HCT116 (cell line): ENCODE results near the gene CEP55.

Experiments
- CTCF ChIP-seq, 3 experiments: fragments of 200-600 bp in 1 of 3; sonication (generic) in 1 of 3; IDR thresholded peaks in 2 of 3; conservative IDR thresholded peaks in 1 of 3; 2 replicates each; pipeline ENCODE4 v1.5.1; 2012 to 2017; ENCODE audit warnings: low read depth in 2 of 3, low read length in 2 of 3, antibody characterized with exemption in 1 of 3, borderline replicate concordance in 1 of 3, control low read depth in 1 of 3, mild to moderate bottlenecking in 1 of 3, mixed read lengths in 1 of 3, mixed run types in 1 of 3, moderate library complexity in 1 of 3; ENCODE audit not compliant: insufficient read depth in 1 of 3
- EZH2 ChIP-seq: fragments of 200-600 bp; sonication (generic); IDR thresholded peaks from 2 replicates; pipeline ENCODE4 v1.6.1; 2017; ENCODE audit warnings: antibody characterized with exemption, mixed run types
- JUND ChIP-seq: IDR thresholded peaks from 2 replicates; pipeline ENCODE4 v1.6.1; 2012
- MAX ChIP-seq: IDR thresholded peaks from 2 replicates; pipeline ENCODE4 v1.6.1; 2012
- RAD21 ChIP-seq: IDR thresholded peaks from 2 replicates; pipeline ENCODE4 v1.6.1; 2012; ENCODE audit warnings: low read depth, mild to moderate bottlenecking
- REST ChIP-seq: IDR thresholded peaks from 2 replicates; pipeline ENCODE4 v1.6.1; 2012; ENCODE audit warnings: low read depth
- SIN3A ChIP-seq: IDR thresholded peaks from 2 replicates; pipeline ENCODE4 v1.6.1; 2012; ENCODE audit warnings: low read depth
- SP1 ChIP-seq: IDR thresholded peaks from 2 replicates; pipeline ENCODE4 v1.6.1; 2012; ENCODE audit warnings: low read depth
- TCF7L2 ChIP-seq: IDR thresholded peaks from 2 replicates; pipeline ENCODE4 v1.7.0; 2011; ENCODE audit warnings: borderline replicate concordance, inconsistent platforms; ENCODE audit not compliant: insufficient read depth, insufficient read length; ENCODE audit errors: extremely low read depth
- ZBTB33 ChIP-seq: IDR thresholded peaks from 2 replicates; pipeline ENCODE4 v1.6.1; 2011; ENCODE audit warnings: mild to moderate bottlenecking, low read length, moderate library complexity; ENCODE audit not compliant: insufficient replicate concordance; ENCODE audit errors: extremely low read depth

GRCh38 chr10:93494494-93494893, 1.9 kb upstream of the CEP55 start:
- TF ChIP-seq CTCF (IDR thresholded peaks at IDR 0.05 in 2 of 3, conservative IDR thresholded peaks at IDR 0.05 in 1 of 3; ENCODE audit: borderline replicate concordance in 1 of 3, insufficient read depth in 1 of 3, low read depth in 2 of 3, low read length in 2 of 3), result no peak
- no peak for TF ChIP-seq EZH2
- no peak for TF ChIP-seq ZBTB33
- TF ChIP-seq RAD21, result no peak
- TF ChIP-seq JUND, result no peak
- TF ChIP-seq SIN3A, result no peak
- no peak for TF ChIP-seq SP1
- no peak for TF ChIP-seq REST
- TF ChIP-seq TCF7L2, result no peak
- TF ChIP-seq MAX, result no peak
